Dedifferentiated amniotic fluid mesenchymal stem cell (primary cell): ENCODE measurements around the gene AGK.

ENCODE experiments used
- DNase-seq: peaks from one replicate; pipeline ENCODE4 v3.0.0-alpha.2; 2016; ENCODE audit errors: extremely low spot score

Gene AGK

GRCh38 chr7:141551094-141551781 is at the start of gene AGK:
TSS of gene AGK (plus strand) at chr7:141551410. CDS start at chr7:141555467, 4,057 bp downstream.
- peak; percentile 64 for DNase-seq

GRCh38 chr7:141501451-141501850 is 49.8 kb upstream of the AGK start:
- no peak for DNase-seq

- no peak for DNase-seq
Observed at GRCh38 chr7:141511316-141511675, 39.9 kb upstream of the AGK start.

GRCh38 chr7:141511676-141512396 is 39.4 kb upstream of the AGK start:
- DNase-seq: no peak

GRCh38 chr7:141512597-141512996 is 38.6 kb upstream of the AGK start:
- DNase-seq: no peak

- DNase-seq: no peak
Observed at GRCh38 chr7:141513720-141514119, 37.5 kb upstream of the AGK start.

- no peak for DNase-seq
Observed at GRCh38 chr7:141515941-141516340, 35.3 kb upstream of the AGK start.

- no peak for DNase-seq
Observed at GRCh38 chr7:141519623-141520022, 31.6 kb upstream of the AGK start.

- DNase-seq: no peak
Observed at GRCh38 chr7:141522657-141523342, 28.4 kb upstream of the AGK start.

- no peak for DNase-seq
Observed at GRCh38 chr7:141525973-141526514, 25.2 kb upstream of the AGK start.

- DNase-seq: no peak
Observed at GRCh38 chr7:141527076-141527475, 24.1 kb upstream of the AGK start.

- DNase-seq: no peak
Observed at GRCh38 chr7:141528399-141528798, 22.8 kb upstream of the AGK start.

GRCh38 chr7:141533149-141533949 is 17.9 kb upstream of the AGK start:
- peak; percentile 85 for DNase-seq

- DNase-seq: no peak
Observed at GRCh38 chr7:141534757-141535737, 16.2 kb upstream of the AGK start.

GRCh38 chr7:141537906-141538305 is 13.3 kb upstream of the AGK start:
- no peak for DNase-seq

- no peak for DNase-seq
Observed at GRCh38 chr7:141541375-141541774, 9.8 kb upstream of the AGK start.

- DNase-seq: no peak
Observed at GRCh38 chr7:141544831-141545230, 6.4 kb upstream of the AGK start.

- DNase-seq: no peak
Observed at GRCh38 chr7:141549582-141549981, 1.6 kb upstream of the AGK start.

GRCh38 chr7:141550386-141551093 is 670 bp upstream of the AGK start:
- no peak for DNase-seq

GRCh38 chr7:141551782-141552181 is 572 bp downstream of the AGK start:
- no peak for DNase-seq
